K562 (cell line): ENCODE results near the gene CDH1. TPM values are rescaled to one million over a fixed set of nuclear protein-coding genes. Genes with fewer than 3 reads are reported as not detected.

Experiments used
- ARID2 ChIP-seq: fragments of 450-650 bp; IDR thresholded peaks from 2 replicates; pipeline ENCODE4 v1.6.1; 2017; ENCODE audit warnings: antibody characterized with exemption, mild to moderate bottlenecking
- ASH1L ChIP-seq: fragments of 450-650 bp; IDR thresholded peaks from 2 replicates; pipeline ENCODE4 v1.6.1; 2018; ENCODE audit warnings: borderline replicate concordance, mild to moderate bottlenecking, low read depth; ENCODE audit not compliant: partially characterized antibody
- BACH1 ChIP-seq: fragments of 200-800 bp; sonication (Bioruptor generic); IDR thresholded peaks from 2 replicates; pipeline ENCODE4 v1.6.1; 2016; ENCODE audit warnings: missing genetic modification characterization, missing compliant biosample characterization
- BRD9 ChIP-seq: fragments of 450-650 bp; IDR thresholded peaks from 2 replicates; pipeline ENCODE4 v1.6.1; 2018; ENCODE audit warnings: low read depth; ENCODE audit not compliant: partially characterized antibody
- CHCHD3 ChIP-seq: fragments of 250-450 bp; sonication (Bioruptor Pico); IDR thresholded peaks from 2 replicates; pipeline ENCODE4 v2.1.2; 2022; ENCODE audit warnings: mild to moderate bottlenecking
- CTCF ChIP-seq, 3 experiments: IDR thresholded peaks in 2 of 3; conservative IDR thresholded peaks in 1 of 3; 2 replicates each; pipeline ENCODE4 v1.5.1; 2011 to 2012; ENCODE audit warnings: low read length in 3 of 3, mild to moderate bottlenecking in 3 of 3, control low read depth in 2 of 3, improper control_type of control experiment in 1 of 3, inconsistent platforms in 1 of 3, low read depth in 1 of 3, mixed read lengths in 1 of 3, moderate library complexity in 1 of 3; ENCODE audit not compliant: insufficient read depth in 2 of 3
- DACH1 ChIP-seq: fragments of 450-650 bp; IDR thresholded peaks from 2 replicates; pipeline ENCODE4 v1.6.1; 2018; ENCODE audit not compliant: partially characterized antibody
- DNMT1 ChIP-seq: fragments of 450-650 bp; IDR thresholded peaks from 2 replicates; pipeline ENCODE4 v1.6.1; 2016; ENCODE audit warnings: antibody characterized with exemption, mild to moderate bottlenecking
- EP400 ChIP-seq: fragments of 450-650 bp; IDR thresholded peaks from 2 replicates; pipeline ENCODE4 v1.6.1; 2017; ENCODE audit warnings: antibody characterized with exemption, mild to moderate bottlenecking, moderate library complexity
- L3MBTL2 ChIP-seq: fragments of 450-650 bp; IDR thresholded peaks from 2 replicates; pipeline ENCODE4 v1.6.1; 2016; ENCODE audit warnings: mild to moderate bottlenecking, moderate library complexity
- MAFK ChIP-seq: IDR thresholded peaks from 2 replicates; pipeline ENCODE4 v1.6.1; 2011; ENCODE audit warnings: low read length, improper control_type of control experiment
- SETDB1 ChIP-seq: IDR thresholded peaks from one replicate; pipeline ENCODE4 v1.6.1; 2012; ENCODE audit warnings: low read length, control low read depth, inconsistent platforms
- SP2 ChIP-seq: IDR thresholded peaks from 2 replicates; pipeline ENCODE4 v1.6.1; 2011; ENCODE audit warnings: mild to moderate bottlenecking, low read depth, low read length, moderate library complexity; ENCODE audit not compliant: poor library complexity, severe bottlenecking; ENCODE audit errors: extremely low read depth
- SREBF1 ChIP-seq: fragments of 150-350 bp; IDR thresholded peaks from 2 replicates; pipeline ENCODE4 v1.6.1; 2014; ENCODE audit warnings: antibody characterized with exemption, low read depth, low read length, borderline replicate concordance
- TCF15 ChIP-seq: fragments of 250-450 bp; sonication (Bioruptor Pico); IDR thresholded peaks from 2 replicates; pipeline ENCODE4 v1.8.0; 2022; ENCODE audit warnings: moderate library complexity, mild to moderate bottlenecking, inconsistent platforms
- TCFL5 ChIP-seq: fragments of 250-450 bp; sonication (Bioruptor Pico); conservative IDR thresholded peaks from 2 replicates; pipeline ENCODE4 v1.6.1; 2021; ENCODE audit warnings: mild to moderate bottlenecking, moderate library complexity, matching md5 sums
- THRA ChIP-seq: fragments of 450-650 bp; IDR thresholded peaks from 2 replicates; pipeline ENCODE4 v1.6.1; 2017; ENCODE audit warnings: mild to moderate bottlenecking, moderate library complexity
- ZNF695 ChIP-seq: fragments of 450-650 bp; formaldehyde crosslinking; IDR thresholded peaks from 2 replicates; pipeline ENCODE4 v1.4.0; 2020; ENCODE audit warnings: mild to moderate bottlenecking, moderate library complexity
- ZNF707 ChIP-seq: fragments of 250-450 bp; sonication (Bioruptor Pico); conservative IDR thresholded peaks from 2 replicates; pipeline ENCODE4 v1.8.0; 2022; ENCODE audit warnings: inconsistent platforms, mild to moderate bottlenecking, moderate library complexity
- polyA plus RNA-seq, 8 experiments: library from polyadenylated mRNA; depleted of rRNA in 4 of 8; stranded (reverse) in 5 of 8; unstranded in 3 of 8; fragments of >200 nt; fragmentation: Nextera tagmentation in 2 of 8; fragmentation: Illumina TruSeq in 1 of 8; extraction: Ambion mirVana in 2 of 8; extraction: Trizol in 1 of 8; gene quantifications; 2 replicates each; pipeline versions ENCODE4 v1.2.1 to v1.2.3, GENCODE V29; 2011 to 2014; ENCODE audit warnings: inconsistent platforms in 1 of 8, missing spikeins in 1 of 8
- total RNA-seq, 7 experiments: library from RNA; depleted of rRNA in 6 of 7; stranded (reverse); fragments of >200 nt in 6 of 7; fragmentation: Illumina TruSeq in 2 of 7; extraction: Trizol in 2 of 7; gene quantifications; 2 replicates each; pipeline versions ENCODE4 v1.2.1 to v1.2.3, GENCODE V29; 2011 to 2021; ENCODE audit warnings: low replicate concordance in 1 of 7
- TF ChIP-seq, protein P1 (sequence below): fragments of 250-450 bp; sonication (Bioruptor Pico); IDR thresholded peaks from 2 replicates; pipeline ENCODE4 v1.4.0; 2020; ENCODE audit warnings: mild to moderate bottlenecking, moderate library complexity

Gene CDH1
- total and polyA plus RNA-seq, 9 of the 15 experiments (the other 6 are each of a cell fraction or from before 2014, with no cell fraction given), result 0.01 to 0.69 TPM; not detected in 7

GRCh38 chr16:68800257-68800875 lies 63.3 kb downstream of the CDH1 start (continued):
- TF ChIP-seq EP400, result no peak
- TF ChIP-seq BRD9, result peak; percentile 46
- no peak for TF ChIP-seq TCFL5 (CRISPR knock-in tag)
- peak; percentile 32; the same call in 1 of the 2 replicates for TF ChIP-seq L3MBTL2
- TF ChIP-seq SP2, result no peak
- TF ChIP-seq CTCF (IDR thresholded peaks at IDR 0.05 in 2 of 3, conservative IDR thresholded peaks at IDR 0.05 in 1 of 3; ENCODE audit: insufficient read depth in 2 of 3, low read depth in 1 of 3, low read length in 3 of 3), result peak; percentile 77 to 94 (median 83)
- TF ChIP-seq SETDB1, result no peak
- no peak for TF ChIP-seq ZNF707 (CRISPR knock-in tag)
- TF ChIP-seq ARID2, result peak; percentile 81
- TF ChIP-seq BACH1 (tag), result no peak
- no peak for TF ChIP-seq ASH1L
- TF ChIP-seq DNMT1, result no peak
- no peak for TF ChIP-seq SREBF1
- TF ChIP-seq THRA, result no peak
- TF ChIP-seq ZNF695, result no peak
- peak; percentile 36; the same call in 1 of the 2 replicates for TF ChIP-seq MAFK
- TF ChIP-seq, protein P1, sequence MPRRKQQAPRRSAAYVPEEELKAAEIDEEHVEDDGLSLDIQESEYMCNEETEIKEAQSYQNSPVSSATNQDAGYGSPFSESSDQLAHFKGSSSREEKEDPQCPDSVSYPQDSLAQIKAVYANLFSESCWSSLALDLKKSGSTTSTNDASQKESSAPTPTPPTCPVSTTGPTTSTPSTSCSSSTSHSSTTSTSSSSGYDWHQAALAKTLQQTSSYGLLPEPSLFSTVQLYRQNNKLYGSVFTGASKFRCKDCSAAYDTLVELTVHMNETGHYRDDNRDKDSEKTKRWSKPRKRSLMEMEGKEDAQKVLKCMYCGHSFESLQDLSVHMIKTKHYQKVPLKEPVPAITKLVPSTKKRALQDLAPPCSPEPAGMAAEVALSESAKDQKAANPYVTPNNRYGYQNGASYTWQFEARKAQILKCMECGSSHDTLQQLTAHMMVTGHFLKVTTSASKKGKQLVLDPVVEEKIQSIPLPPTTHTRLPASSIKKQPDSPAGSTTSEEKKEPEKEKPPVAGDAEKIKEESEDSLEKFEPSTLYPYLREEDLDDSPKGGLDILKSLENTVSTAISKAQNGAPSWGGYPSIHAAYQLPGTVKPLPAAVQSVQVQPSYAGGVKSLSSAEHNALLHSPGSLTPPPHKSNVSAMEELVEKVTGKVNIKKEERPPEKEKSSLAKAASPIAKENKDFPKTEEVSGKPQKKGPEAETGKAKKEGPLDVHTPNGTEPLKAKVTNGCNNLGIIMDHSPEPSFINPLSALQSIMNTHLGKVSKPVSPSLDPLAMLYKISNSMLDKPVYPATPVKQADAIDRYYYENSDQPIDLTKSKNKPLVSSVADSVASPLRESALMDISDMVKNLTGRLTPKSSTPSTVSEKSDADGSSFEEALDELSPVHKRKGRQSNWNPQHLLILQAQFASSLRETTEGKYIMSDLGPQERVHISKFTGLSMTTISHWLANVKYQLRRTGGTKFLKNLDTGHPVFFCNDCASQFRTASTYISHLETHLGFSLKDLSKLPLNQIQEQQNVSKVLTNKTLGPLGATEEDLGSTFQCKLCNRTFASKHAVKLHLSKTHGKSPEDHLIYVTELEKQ (CRISPR knock-in tag), result no peak
- no peak for TF ChIP-seq TCF15 (CRISPR knock-in tag)
- no peak for TF ChIP-seq DACH1
- TF ChIP-seq CHCHD3, result no peak
